Measurements from ENCODE around the gene COG5.

The COG5 gene

DNA sequence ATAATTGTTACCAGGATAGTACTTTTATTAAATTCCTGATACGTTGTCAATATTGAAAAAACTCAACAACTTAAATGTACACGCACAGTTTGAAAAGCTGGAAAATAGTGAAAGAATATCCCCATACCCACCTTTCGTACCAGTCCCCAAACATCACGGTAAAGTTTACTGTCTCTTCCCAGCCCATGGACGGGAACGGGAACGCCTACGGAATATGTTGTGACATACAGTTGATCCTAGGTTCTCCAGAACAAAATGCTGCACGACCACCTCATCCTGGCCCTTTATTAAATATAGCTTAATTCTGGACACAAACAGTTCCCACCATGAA is 15.8 kb upstream of the COG5 start:
- TF ChIP-seq, protein P1, sequence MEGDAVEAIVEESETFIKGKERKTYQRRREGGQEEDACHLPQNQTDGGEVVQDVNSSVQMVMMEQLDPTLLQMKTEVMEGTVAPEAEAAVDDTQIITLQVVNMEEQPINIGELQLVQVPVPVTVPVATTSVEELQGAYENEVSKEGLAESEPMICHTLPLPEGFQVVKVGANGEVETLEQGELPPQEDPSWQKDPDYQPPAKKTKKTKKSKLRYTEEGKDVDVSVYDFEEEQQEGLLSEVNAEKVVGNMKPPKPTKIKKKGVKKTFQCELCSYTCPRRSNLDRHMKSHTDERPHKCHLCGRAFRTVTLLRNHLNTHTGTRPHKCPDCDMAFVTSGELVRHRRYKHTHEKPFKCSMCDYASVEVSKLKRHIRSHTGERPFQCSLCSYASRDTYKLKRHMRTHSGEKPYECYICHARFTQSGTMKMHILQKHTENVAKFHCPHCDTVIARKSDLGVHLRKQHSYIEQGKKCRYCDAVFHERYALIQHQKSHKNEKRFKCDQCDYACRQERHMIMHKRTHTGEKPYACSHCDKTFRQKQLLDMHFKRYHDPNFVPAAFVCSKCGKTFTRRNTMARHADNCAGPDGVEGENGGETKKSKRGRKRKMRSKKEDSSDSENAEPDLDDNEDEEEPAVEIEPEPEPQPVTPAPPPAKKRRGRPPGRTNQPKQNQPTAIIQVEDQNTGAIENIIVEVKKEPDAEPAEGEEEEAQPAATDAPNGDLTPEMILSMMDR (IDR thresholded peaks at IDR 0.05), result no peak

DNA sequence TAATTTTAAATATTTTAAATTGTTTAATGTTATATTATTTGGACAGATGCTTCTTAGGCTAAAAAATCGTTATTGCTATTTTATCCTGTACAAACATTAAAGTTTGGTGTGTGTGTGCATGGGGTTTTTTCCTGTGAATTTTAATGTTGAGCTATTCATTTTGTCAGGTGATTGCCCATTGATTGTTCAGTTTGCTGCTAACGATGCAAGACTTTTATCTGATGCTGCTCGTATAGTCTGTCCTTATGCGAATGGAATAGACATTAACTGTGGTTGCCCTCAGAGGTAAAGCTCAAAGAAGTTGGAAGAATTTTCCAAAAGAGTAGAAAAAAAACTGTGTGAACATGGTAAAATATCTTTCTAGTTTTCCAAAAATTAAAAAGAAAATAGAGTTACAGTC is 9.8 kb upstream of the COG5 start:
- TF ChIP-seq, protein P1 (IDR thresholded peaks at IDR 0.05), result no peak

DNA sequence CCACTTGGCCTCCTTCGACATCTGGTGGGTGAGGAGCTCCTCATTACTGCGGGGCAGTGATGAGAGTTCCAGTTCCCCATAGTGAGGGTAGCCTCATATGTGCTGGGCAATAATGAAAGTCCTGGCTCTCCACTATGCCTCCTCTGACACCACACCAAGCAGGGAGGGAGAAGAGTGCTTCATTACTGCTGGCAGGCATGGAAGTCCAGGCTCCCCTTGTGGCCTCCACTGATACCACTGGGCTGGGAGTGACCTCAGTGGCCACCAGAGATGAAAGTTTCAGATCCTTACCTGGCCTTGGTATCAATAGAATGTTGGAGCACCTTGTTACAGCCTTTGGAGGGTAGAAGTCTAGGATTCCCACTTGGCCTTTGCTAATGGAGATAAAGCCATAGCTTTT is 6.6 kb upstream of the COG5 start:
- TF ChIP-seq, protein P1 (IDR thresholded peaks at IDR 0.05), result no peak

DNA sequence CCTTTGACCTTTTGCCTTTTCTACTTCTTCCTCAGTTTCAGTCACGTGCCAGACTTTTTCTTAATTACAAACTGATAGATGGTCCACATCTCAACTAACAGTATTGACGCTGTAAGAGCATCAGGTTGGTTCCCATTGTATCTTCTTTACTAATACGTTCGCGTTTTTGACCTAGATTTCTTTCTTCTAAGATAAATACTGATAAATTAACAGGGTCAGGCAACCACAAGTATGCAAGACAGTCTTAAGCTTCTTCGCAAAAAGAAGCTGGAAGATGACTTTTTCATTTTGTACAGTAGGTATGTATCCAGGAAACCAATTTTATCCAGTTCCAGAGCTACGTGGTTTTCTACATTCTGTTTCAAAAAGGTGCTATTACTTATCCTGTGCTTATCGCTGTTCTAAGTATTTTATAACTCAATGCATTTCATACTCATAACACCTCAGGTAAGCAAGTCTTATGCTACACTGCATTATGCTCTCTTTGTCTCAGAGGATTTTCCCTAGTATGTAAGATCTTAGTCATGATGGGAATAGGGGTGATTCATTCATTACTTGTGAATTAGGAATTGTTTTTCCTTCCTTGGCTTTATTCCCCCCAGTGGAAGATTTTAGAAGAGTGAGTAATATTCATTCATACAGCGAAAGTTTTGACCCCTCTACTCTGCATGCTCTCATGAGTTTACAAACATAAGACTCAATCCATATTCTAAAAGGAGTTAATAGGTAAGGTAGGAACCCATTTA is 1.0 kb upstream of the COG5 start:
- TF ChIP-seq, protein P1 (IDR thresholded peaks at IDR 0.05), result no peak

DNA sequence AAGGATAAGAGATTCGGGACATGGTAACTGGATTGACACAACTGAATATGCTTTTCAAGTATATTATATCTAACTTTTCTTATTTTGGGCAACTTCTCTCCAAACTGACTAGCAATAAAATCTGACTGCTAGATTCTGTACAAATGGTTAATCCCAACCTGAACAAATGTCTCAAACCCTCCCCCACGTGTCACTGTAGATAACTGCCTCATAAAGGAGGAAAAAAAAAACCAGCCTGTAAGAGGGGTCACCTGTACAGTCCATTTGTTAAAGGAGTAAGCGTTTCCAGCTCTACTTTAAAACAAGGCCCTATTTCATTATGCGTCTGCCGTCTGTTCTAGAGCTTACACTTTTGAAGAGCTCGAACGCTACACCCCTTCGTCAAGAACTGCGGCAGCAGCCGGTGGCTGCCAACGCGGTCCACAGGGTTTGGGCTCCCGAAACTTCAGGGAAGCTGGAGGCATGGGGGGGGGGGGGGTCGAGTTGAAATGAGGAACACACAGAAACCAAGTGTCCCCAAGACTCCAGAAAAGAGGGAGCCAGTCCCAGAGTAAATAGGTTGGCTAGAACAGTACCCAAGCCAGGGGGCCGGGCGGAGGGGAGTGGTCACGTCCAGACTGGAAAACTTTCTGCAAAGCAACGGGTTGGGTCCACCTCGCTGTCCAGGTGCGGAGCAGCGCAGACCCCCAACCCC is 492 bp downstream of the COG5 start:
- TF ChIP-seq, protein P1 (IDR thresholded peaks at IDR 0.05), result no peak

DNA sequence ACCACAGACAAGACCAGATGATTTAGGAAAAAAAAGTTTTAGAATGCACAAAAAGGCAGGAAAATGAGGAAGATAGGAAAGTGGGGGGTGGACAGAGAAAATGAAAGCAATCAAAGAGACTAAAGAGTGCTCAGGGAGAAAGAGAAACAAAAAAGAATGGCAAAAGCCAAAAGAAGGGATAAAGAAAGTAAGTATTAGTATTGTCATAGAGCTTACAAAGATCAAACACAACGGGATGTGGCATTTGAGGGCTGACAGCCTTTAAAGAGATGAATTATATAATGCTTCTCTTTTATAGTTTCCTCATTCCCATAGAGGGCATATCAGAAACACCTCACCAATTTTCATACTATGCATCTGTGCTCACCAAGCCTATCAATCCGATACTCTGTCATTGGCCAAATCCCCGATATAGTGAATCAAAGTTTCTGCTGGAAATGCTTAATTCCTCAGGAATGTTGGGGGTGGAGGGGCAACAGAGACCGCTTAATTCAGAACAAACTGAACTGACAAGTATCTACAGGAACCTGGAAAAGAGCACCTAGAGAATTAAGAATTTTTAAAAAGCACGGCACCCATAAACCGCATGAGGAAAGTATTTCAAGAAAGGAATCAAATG is 2.7 kb downstream of the COG5 start:
- TF ChIP-seq, protein P1 (IDR thresholded peaks at IDR 0.05), result no peak

DNA sequence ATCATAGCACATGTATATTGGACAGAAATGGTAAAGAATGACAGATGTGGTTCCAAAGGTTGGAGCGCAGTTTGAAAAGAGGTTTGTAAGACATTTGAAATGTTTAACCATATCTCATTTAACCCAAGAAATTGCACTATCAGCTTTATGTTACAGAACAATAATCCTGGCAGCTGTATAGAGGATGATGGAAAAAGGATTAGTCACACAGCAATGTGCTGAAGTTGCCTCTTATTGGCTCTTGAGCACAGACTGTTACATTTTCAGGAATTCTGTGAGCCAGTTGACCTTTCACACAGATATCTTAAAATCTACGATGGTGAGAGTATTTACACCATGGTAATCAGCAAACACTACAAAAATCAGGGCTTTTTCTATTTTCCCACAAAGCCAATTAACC is 3.9 kb downstream of the COG5 start:
- TF ChIP-seq, protein P1 (IDR thresholded peaks at IDR 0.05), result no peak
